ENCODE data around the gene SMG6.

DNA sequence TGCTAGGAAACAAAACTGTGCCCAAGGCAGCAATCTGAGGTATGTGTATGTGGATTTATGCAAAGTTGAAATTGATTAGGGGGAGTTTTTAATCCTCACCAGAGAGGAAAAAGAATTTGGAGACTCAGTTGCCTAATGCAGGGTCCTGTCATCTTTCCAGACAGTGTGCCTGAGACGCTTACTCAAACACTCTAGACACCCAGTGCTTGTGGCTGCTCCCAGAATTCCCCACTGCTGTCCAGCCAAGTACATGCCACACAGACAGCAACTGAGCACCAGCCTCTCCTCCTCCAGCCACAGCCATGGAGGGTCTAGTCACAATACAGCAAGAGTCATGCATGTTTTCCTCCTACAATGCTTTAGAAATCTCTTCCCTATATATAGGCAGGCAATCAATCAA is 130.6 kb downstream of the SMG6 start:
- no peak for TF ChIP-seq CBX5 (IDR thresholded peaks at IDR 0.05; ENCODE audit: low read depth, low read length)
- no peak for TF ChIP-seq SP2 (IDR thresholded peaks at IDR 0.05; ENCODE audit: low read length)
- TF ChIP-seq, protein P1, sequence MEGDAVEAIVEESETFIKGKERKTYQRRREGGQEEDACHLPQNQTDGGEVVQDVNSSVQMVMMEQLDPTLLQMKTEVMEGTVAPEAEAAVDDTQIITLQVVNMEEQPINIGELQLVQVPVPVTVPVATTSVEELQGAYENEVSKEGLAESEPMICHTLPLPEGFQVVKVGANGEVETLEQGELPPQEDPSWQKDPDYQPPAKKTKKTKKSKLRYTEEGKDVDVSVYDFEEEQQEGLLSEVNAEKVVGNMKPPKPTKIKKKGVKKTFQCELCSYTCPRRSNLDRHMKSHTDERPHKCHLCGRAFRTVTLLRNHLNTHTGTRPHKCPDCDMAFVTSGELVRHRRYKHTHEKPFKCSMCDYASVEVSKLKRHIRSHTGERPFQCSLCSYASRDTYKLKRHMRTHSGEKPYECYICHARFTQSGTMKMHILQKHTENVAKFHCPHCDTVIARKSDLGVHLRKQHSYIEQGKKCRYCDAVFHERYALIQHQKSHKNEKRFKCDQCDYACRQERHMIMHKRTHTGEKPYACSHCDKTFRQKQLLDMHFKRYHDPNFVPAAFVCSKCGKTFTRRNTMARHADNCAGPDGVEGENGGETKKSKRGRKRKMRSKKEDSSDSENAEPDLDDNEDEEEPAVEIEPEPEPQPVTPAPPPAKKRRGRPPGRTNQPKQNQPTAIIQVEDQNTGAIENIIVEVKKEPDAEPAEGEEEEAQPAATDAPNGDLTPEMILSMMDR (IDR thresholded peaks at IDR 0.05; ENCODE audit: control extremely low read depth in 1 of 3, insufficient read depth in 1 of 3, low read depth in 1 of 3, low read length in 3 of 3) = no peak
- TF ChIP-seq EZH2 (IDR thresholded peaks at IDR 0.05; ENCODE audit: low read depth, low read length, severe bottlenecking) = no peak
- no peak for TF ChIP-seq ZNF274 (IDR thresholded peaks at IDR 0.05; ENCODE audit: borderline replicate concordance, extremely low read depth, low read length)
- no peak for TF ChIP-seq POLR2A (IDR thresholded peaks at IDR 0.05; ENCODE audit: control extremely low read depth in 1 of 2, low read depth in 2 of 2, low read length in 2 of 2)
- no peak for TF ChIP-seq NRF1 (IDR thresholded peaks at IDR 0.05; ENCODE audit: low read depth, low read length)
- TF ChIP-seq BRCA1 (IDR thresholded peaks at IDR 0.05; ENCODE audit: low read depth, low read length) = no peak
- TF ChIP-seq RAD21 (IDR thresholded peaks at IDR 0.05 in 1 of 2, conservative IDR thresholded peaks at IDR 0.05 in 1 of 2; ENCODE audit: low read depth in 2 of 2, low read length in 2 of 2) = no peak
- no peak for TF ChIP-seq JUN (IDR thresholded peaks at IDR 0.05; ENCODE audit: low read depth, low read length)
- TF ChIP-seq, protein P2, sequence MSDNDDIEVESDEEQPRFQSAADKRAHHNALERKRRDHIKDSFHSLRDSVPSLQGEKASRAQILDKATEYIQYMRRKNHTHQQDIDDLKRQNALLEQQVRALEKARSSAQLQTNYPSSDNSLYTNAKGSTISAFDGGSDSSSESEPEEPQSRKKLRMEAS (IDR thresholded peaks at IDR 0.05) = no peak
- TF ChIP-seq RNF2 (IDR thresholded peaks at IDR 0.05; ENCODE audit: borderline replicate concordance, low read depth, low read length, missing control alignments, poor library complexity, severe bottlenecking) = no peak
